GM13976 (cell line): Measurements from ENCODE around the gene ZNF35.

Source experiments
- DNase-seq: peaks from one replicate; pipeline ENCODE4 v3.0.0; 2012; ENCODE audit warnings: low spot score
- in situ Hi-C: fragments of 300-500 bp; cut with MboI; formaldehyde crosslinking; loops from one replicate; pipeline ENCODE4 v1.12.0; 2022; ENCODE audit warnings: low sequenced_read_pairs, mixed read lengths, inconsistent platforms; ENCODE audit not compliant: unreplicated experiment
- TF ChIP-seq, protein P1 (sequence below): IDR thresholded peaks from 2 replicates; pipeline ENCODE4 v1.5.1; 2012; ENCODE audit warnings: borderline replicate concordance, mild to moderate bottlenecking; ENCODE audit not compliant: insufficient read depth; ENCODE audit errors: extremely low read depth, missing control alignments, control extremely low read depth

Gene ZNF35

GRCh38 chr3:44642337-44642736 is 6.2 kb upstream of the ZNF35 start:
- in situ Hi-C loops: no loop called here
- no peak for DNase-seq
- TF ChIP-seq, protein P1, sequence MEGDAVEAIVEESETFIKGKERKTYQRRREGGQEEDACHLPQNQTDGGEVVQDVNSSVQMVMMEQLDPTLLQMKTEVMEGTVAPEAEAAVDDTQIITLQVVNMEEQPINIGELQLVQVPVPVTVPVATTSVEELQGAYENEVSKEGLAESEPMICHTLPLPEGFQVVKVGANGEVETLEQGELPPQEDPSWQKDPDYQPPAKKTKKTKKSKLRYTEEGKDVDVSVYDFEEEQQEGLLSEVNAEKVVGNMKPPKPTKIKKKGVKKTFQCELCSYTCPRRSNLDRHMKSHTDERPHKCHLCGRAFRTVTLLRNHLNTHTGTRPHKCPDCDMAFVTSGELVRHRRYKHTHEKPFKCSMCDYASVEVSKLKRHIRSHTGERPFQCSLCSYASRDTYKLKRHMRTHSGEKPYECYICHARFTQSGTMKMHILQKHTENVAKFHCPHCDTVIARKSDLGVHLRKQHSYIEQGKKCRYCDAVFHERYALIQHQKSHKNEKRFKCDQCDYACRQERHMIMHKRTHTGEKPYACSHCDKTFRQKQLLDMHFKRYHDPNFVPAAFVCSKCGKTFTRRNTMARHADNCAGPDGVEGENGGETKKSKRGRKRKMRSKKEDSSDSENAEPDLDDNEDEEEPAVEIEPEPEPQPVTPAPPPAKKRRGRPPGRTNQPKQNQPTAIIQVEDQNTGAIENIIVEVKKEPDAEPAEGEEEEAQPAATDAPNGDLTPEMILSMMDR: no peak

DNA sequence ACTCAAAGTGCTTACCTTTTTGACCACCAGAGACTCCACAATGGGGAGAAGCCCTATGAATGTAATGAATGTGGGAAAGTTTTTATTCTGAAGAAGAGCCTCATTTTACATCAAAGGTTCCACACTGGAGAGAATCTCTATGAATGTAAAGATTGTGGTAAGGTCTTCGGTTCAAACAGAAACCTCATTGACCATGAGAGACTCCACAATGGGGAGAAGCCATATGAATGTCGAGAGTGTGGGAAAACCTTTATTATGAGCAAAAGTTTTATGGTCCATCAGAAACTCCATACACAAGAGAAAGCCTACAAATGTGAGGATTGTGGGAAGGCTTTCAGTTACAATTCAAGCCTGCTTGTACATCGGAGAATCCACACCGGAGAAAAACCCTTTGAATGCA is 5.5 kb upstream of the ZNF35 start:
- in situ Hi-C loops: no loop called here
- no peak for DNase-seq
- TF ChIP-seq, protein P1: no peak

GRCh38 chr3:44647771-44648170 is 761 bp upstream of the ZNF35 start:
- DNase-seq: no peak
- TF ChIP-seq, protein P1: no peak
- in situ Hi-C loops: no loop called here

- TF ChIP-seq, protein P1: no peak
- DNase-seq: no peak
- in situ Hi-C loops: no loop called here
These were observed 1.2 kb downstream of the ZNF35 start for GRCh38 chr3:44649709-44650108.

DNA sequence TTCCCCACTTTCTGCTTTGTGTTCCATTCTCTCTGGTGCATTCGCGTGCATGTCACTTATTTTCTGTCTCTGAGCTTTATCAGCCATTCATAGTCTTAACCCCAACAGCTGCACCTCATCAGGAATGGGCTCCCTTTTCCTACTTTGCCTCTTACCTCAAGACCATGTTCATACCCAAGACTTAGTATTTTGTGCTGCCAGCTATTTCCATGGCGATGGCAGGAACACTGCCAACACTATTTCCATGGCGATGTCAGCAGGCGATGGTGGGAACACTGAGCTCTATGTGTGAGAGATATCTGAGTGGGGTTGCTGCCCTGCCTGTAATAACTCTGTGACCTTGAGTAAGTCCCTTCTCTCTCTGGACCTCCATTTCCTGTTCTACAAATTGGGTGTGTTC is 5.5 kb downstream of the ZNF35 start:
- TF ChIP-seq, protein P1: no peak
- DNase-seq: no peak
- in situ Hi-C loops: no loop called here

- no peak for DNase-seq
- TF ChIP-seq, protein P1: no peak
- in situ Hi-C loops: no loop called here
These were observed 10.5 kb downstream of the ZNF35 start for GRCh38 chr3:44659015-44659414.

GRCh38 chr3:44659434-44659833 is 10.9 kb downstream of the ZNF35 start:
- in situ Hi-C loops: no loop called here
- TF ChIP-seq, protein P1: no peak
- DNase-seq: no peak
